Type B pancreatic cell (in vitro differentiated cells): ENCODE results near the gene KANSL2. TPM values are rescaled to one million over a fixed set of nuclear protein-coding genes. Genes with fewer than 3 reads are reported as not detected.
"Not testable (repeated sequence)": the region's sequence is repeated elsewhere in the genome, so short reads cannot be mapped to it uniquely, and the experiment has no call there.

Source experiments
- DNase-seq: peaks from one replicate; pipeline ENCODE4 v3.0.0; 2021; ENCODE audit warnings: mixed read lengths; ENCODE audit not compliant: unreplicated experiment; ENCODE audit errors: extremely low spot score
- H3K27ac Mint-ChIP-seq: 2 replicates; pipeline ENCODE4 v1.8.0; 2021; ENCODE audit warnings: mild to moderate bottlenecking, mixed read lengths
- H3K27me3 Mint-ChIP-seq: 2 replicates; pipeline ENCODE4 v1.8.0; 2021; ENCODE audit warnings: mixed read lengths
- H3K36me3 Mint-ChIP-seq: 2 replicates; pipeline ENCODE4 v1.8.0; 2021; ENCODE audit warnings: mixed read lengths
- H3K4me1 Mint-ChIP-seq: one replicate; pipeline ENCODE4 v1.8.0; 2021; ENCODE audit warnings: mixed read lengths; ENCODE audit not compliant: unreplicated experiment
- H3K4me3 Mint-ChIP-seq: 2 replicates; pipeline ENCODE4 v1.8.0; 2021; ENCODE audit warnings: mild to moderate bottlenecking, mixed read lengths
- H3K9me3 Mint-ChIP-seq: 2 replicates; pipeline ENCODE4 v1.8.0; 2021; ENCODE audit warnings: mixed read lengths
- total RNA-seq: library from RNA; stranded (reverse); gene quantifications from 2 replicates; pipeline ENCODE4 v1.2.1, GENCODE V29; 2021; ENCODE audit warnings: low replicate concordance
- TF ChIP-seq, protein P1 (sequence below): fragments of 200-600 bp; sonication (generic); conservative IDR thresholded peaks from 2 replicates; pipeline ENCODE4 v1.5.0; 2021; ENCODE audit warnings: antibody characterized with exemption, mild to moderate bottlenecking

The KANSL2 gene
- total RNA-seq, 1 donor from 2014 or later: 47.0 TPM

DNA sequence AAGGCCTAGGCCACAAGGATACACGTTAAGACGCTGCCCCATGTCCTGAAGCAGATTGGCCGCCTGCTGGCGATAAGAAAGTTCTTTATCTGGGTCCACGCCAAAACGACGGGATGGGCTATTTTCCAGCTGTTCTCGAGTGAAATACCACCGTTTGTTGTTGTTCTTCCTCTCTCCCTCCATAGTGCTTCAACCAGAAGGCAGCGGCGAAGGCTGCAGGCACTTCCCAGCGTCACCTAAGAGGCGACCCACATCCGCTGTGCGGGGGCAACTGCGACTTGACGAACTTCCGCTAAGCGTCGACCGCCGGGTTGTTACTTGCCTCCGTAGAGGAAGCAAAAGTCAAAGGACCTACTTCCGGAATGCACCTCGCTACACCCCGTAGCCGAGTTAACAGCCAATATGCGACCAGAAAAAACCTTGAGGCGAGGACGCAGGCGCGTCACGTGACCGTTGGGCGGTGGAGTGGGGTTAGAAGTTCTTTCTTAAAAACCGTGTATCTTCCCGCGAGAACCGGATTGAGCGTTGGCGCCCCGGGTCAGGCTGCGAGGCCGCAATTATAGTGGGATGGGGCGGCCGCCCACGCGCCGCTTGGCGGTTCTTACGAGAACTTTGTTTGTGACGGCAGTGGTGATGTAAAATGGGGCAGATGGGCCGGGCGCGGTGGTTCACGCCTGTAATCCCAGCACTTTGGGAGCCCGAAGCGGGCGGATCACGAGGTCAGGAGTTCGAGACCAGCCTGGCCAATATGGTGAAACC is 34.6 kb upstream of the KANSL2 start, which contains the start of gene CCNT1:
TSS of gene CCNT1 (minus strand) at position 215 of the 759 bp plus-strand sequence. CDS start at position 183, 32 bp downstream.
- peak; percentile 97 for DNase-seq
- Mint-ChIP-seq H3K9me3 (peaks cover 8% of the 10 kb centered on the region), H3K4me3 (peak within 1 kb of the TSS; percentile 94), H3K4me1 (peaks cover 32% of the 10 kb centered on the region), H3K36me3 (peaks cover 10% of the 10 kb centered on the region), H3K27ac (peak within 1 kb of the TSS; percentile 96), H3K27me3 (no peaks in the 10 kb centered on the region)
- TF ChIP-seq, protein P1, sequence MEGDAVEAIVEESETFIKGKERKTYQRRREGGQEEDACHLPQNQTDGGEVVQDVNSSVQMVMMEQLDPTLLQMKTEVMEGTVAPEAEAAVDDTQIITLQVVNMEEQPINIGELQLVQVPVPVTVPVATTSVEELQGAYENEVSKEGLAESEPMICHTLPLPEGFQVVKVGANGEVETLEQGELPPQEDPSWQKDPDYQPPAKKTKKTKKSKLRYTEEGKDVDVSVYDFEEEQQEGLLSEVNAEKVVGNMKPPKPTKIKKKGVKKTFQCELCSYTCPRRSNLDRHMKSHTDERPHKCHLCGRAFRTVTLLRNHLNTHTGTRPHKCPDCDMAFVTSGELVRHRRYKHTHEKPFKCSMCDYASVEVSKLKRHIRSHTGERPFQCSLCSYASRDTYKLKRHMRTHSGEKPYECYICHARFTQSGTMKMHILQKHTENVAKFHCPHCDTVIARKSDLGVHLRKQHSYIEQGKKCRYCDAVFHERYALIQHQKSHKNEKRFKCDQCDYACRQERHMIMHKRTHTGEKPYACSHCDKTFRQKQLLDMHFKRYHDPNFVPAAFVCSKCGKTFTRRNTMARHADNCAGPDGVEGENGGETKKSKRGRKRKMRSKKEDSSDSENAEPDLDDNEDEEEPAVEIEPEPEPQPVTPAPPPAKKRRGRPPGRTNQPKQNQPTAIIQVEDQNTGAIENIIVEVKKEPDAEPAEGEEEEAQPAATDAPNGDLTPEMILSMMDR: peak; percentile 56

DNA sequence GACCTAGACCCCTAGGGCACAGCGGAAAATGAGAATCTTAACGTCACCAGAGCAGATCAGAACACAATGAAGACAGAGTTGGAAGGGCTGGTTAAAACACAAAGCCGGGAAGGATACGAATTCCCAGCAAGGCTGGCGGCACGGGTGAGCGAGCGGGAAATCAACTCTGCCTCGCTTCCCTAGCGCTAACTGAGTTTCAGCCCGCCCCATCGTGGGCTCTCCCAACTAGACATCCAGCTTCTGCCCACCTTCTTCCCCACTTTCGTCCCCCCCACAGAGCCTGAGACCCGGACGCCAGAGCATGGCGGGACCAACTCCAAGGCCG is 34.1 kb upstream of the KANSL2 start:
- DNase-seq: peak; percentile 64
- Mint-ChIP-seq H3K9me3 (peaks cover 7% of the 10 kb centered on the region), H3K36me3 (peaks cover 10% of the 10 kb centered on the region), H3K4me3 (peak overlapping the region; percentile 94), H3K27ac (peak overlapping the region; percentile 96), H3K27me3 (no peaks in the 10 kb centered on the region), H3K4me1 (peaks cover 32% of the 10 kb centered on the region)
- TF ChIP-seq, protein P1: no peak

DNA sequence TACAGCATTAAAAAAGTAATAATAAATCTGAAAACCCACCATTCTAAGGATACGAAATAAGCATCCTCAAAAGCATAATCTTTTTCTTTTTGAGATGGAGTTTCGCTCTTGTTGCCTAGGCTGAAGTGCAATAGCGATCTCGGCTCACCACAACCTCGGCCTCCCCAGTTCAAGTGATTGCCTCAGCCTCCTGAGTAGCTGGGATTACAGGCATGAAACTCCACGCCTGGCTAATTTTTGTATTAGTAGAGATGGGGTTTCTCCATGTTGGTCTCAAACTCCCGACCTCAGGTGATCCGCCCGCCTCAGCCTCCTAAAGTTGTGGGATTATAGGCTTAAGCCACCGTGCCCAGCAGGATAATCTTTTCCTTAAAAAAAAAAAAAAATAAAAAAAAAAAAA is 30.2 kb upstream of the KANSL2 start:
- H3K4me3 Mint-ChIP-seq: no peak overlapping the region
- DNase-seq: no peak
- TF ChIP-seq, protein P1: no peak
- H3K9me3 Mint-ChIP-seq: no peaks in the 10 kb centered on the region
- H3K36me3 Mint-ChIP-seq: peaks cover 10% of the 10 kb centered on the region
- H3K4me1 Mint-ChIP-seq: peaks cover 32% of the 10 kb centered on the region
- no peak overlapping the region for H3K27ac Mint-ChIP-seq
- no peaks in the 10 kb centered on the region for H3K27me3 Mint-ChIP-seq

DNA sequence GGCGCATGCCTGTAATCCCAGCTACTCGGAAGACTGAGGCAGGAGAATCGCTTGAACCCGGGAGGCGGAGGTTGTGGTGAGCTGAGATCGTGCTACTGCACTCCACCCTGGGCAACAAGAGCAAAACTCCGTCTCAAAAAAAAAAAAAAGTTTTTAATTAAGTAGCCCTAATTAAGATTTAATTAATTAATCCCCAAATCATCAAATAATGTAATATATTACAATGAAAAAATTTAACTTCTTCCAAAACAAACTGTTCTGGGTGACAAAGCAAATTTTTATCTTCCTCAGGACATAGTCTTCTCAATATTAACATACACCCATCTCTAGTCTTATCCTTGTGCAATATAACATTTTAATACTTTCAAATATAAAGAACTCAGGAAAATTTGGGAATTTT is 16.8 kb upstream of the KANSL2 start:
- not testable (repeated sequence) for H3K27me3 Mint-ChIP-seq, H3K4me1 Mint-ChIP-seq, H3K9me3 Mint-ChIP-seq, H3K27ac Mint-ChIP-seq, DNase-seq, H3K4me3 Mint-ChIP-seq
- H3K36me3 Mint-ChIP-seq: peaks cover 34% of the 10 kb centered on the region

DNA sequence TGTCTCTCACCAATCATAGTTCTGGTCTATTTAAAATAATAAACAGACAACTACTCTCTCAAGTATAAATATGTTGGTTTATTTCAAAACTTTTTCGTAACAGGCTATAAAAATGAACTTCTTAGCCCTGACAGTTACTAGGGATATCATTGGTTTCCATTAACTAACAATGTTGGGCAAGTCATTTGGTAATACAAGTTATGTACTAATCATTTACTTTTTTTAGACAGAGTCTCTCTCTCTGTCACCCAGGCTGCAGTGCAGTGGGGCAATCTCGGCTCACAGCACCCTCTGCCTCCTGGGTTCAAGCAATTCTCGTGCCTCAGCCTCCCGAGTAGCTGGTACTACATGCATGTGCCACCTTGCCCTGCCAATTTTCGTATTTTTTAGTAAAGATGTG is 14.6 kb upstream of the KANSL2 start:
- H3K4me1 Mint-ChIP-seq: no peaks in the 10 kb centered on the region
- no peaks in the 10 kb centered on the region for H3K27me3 Mint-ChIP-seq
- H3K36me3 Mint-ChIP-seq: peaks cover 42% of the 10 kb centered on the region
- H3K4me3 Mint-ChIP-seq: no peak overlapping the region
- TF ChIP-seq, protein P1: no peak
- no peaks in the 10 kb centered on the region for H3K9me3 Mint-ChIP-seq
- no peak overlapping the region for H3K27ac Mint-ChIP-seq
- DNase-seq: no peak

DNA sequence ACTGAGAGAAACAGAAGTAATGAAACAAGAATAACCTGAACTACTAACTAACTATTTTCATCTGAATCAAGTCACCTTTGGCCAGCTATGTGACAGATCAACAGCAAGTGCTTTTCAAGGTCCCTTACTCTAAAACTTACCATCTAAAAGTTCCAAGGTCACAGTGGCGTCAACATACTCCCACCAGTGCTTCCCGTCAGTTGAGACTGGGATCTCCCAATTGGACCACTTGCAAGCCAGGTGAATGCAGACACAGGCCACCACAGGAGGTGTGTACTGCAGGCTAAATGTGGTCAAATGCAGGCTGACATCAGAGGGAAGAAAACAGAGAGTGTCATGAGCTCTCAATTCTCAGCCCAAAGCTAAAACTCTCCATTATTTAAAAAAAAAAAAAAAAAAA is 13.8 kb upstream of the KANSL2 start:
- Mint-ChIP-seq H3K36me3 (peaks cover 44% of the 10 kb centered on the region), H3K4me1 (no peaks in the 10 kb centered on the region), H3K27me3 (no peaks in the 10 kb centered on the region)

More for the DNA sequence above, 13.8 kb upstream of the KANSL2 start:
- Mint-ChIP-seq H3K4me3 (no peak overlapping the region), H3K27ac (no peak overlapping the region), H3K9me3 (no peaks in the 10 kb centered on the region)
- TF ChIP-seq, protein P1: no peak
- DNase-seq: no peak
